Activated CD8-positive, alpha-beta T cell treated with anti-CD3 and anti-CD28 coated beads for 36 hours (primary cell): ENCODE data around the gene APBA1. TPM values are rescaled to one million over a fixed set of nuclear protein-coding genes. Genes with fewer than 3 reads are reported as not detected.

Experiments
- ATAC-seq: fragments of 200-7000 bp; cut with Tn5 transposase; one replicate; pipeline ENCODE4 v1.10.0; 2021; ENCODE audit warnings: mild to moderate bottlenecking, moderate library complexity
- CTCF ChIA-PET: fragments of 350-600 bp; sonication (Branson Sonifier 250); formaldehyde crosslinking; loops from one replicate; lab custom pipeline; 2021; ENCODE audit warnings: antibody characterized with exemption; lab: Charles Lee
- POLR2A ChIA-PET: fragments of 350-600 bp; sonication (Branson Sonifier 250); formaldehyde crosslinking; loops from one replicate; lab custom pipeline; 2021; ENCODE audit warnings: antibody characterized with exemption; lab: Charles Lee
- DNase-seq: peaks from one replicate; pipeline ENCODE4 v3.0.0-alpha.2; 2020
- H3K27ac Mint-ChIP-seq: one replicate; pipeline ENCODE4 v1.8.0; 2021; ENCODE audit warnings: mild to moderate bottlenecking, mixed read lengths
- H3K27me3 Mint-ChIP-seq: one replicate; pipeline ENCODE4 v1.8.0; 2021; ENCODE audit warnings: mixed read lengths
- H3K36me3 Mint-ChIP-seq: one replicate; pipeline ENCODE4 v1.8.0; 2021; ENCODE audit warnings: low read depth, mixed read lengths
- H3K4me1 Mint-ChIP-seq: one replicate; pipeline ENCODE4 v1.8.0; 2021; ENCODE audit warnings: low read depth, mixed read lengths
- H3K4me3 Mint-ChIP-seq: one replicate; pipeline ENCODE4 v1.8.0; 2021; ENCODE audit warnings: mild to moderate bottlenecking, moderate library complexity, mixed read lengths
- H3K9me3 Mint-ChIP-seq: one replicate; pipeline ENCODE4 v1.8.0; 2021; ENCODE audit warnings: mixed read lengths
- intact Hi-C: fragments of 100-400 bp; cut with micrococcal nuclease; formaldehyde crosslinking; loops from one replicate; pipeline ENCODE4 v1.10.0; 2022
- total RNA-seq, 2 experiments: library from RNA; stranded (reverse); gene quantifications; one replicate each; pipeline ENCODE4 v1.2.3, GENCODE V29; 2021
- TF ChIP-seq, protein P1 (sequence below): fragments of 200-600 bp; IDR thresholded peaks from one replicate; pipeline ENCODE4 v1.8.0; 2022; ENCODE audit warnings: antibody characterized with exemption, mild to moderate bottlenecking

APBA1 gene
- under 1 TPM in 1 of 2 experiments, not detected in 1; 0.07 TPM for total RNA-seq

DNA sequence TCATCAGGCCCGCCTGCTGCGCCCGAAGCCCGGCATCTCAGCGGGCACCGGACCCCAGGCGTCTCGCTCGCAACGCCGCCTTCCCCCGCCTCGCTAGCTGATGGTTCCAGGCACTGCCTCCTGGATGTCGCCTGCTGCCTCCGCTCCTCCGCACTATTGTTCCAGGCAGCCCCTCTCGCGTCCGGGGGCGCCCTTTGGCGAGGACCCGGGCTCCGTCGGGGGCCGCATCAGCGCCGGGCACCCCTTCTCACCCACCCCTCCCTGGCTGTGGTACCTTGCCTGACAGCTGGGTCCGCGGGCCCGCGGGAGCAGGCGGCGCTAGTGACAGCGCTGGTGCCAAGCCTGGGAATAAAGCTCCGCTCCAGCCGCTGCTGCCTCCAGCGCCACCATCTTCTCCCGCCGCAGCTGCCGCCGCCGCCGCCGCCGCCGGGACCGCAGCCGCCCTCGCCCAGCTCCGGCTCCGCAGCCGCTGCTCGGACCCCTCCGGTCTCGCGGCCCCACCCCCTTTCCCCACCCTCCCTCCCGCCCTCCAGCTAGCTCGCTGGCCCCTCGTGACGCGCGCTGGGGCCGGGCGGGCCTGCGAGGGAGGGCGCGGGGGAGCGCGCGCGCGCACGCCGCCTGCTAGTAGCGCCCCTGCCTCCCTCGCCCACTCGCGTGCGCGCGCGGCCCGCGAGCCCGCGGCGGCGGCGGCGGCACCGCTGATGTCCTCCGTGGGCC, at the start of gene APBA1:
APBA1 (minus strand) TSS at position 493 of the 717 bp plus-strand sequence.
- Mint-ChIP-seq H3K36me3 (no peaks in the 10 kb centered on the region), H3K4me3 (peak within 1 kb of the TSS; percentile 67), H3K9me3 (no peaks in the 10 kb centered on the region), H3K27ac (no peak within 1 kb of the TSS), H3K4me1 (peaks cover 9% of the 10 kb centered on the region), H3K27me3 (peaks cover 26% of the 10 kb centered on the region)
- POLR2A ChIA-PET = no interaction called here
- TF ChIP-seq, protein P1, sequence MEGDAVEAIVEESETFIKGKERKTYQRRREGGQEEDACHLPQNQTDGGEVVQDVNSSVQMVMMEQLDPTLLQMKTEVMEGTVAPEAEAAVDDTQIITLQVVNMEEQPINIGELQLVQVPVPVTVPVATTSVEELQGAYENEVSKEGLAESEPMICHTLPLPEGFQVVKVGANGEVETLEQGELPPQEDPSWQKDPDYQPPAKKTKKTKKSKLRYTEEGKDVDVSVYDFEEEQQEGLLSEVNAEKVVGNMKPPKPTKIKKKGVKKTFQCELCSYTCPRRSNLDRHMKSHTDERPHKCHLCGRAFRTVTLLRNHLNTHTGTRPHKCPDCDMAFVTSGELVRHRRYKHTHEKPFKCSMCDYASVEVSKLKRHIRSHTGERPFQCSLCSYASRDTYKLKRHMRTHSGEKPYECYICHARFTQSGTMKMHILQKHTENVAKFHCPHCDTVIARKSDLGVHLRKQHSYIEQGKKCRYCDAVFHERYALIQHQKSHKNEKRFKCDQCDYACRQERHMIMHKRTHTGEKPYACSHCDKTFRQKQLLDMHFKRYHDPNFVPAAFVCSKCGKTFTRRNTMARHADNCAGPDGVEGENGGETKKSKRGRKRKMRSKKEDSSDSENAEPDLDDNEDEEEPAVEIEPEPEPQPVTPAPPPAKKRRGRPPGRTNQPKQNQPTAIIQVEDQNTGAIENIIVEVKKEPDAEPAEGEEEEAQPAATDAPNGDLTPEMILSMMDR = no peak
- CTCF ChIA-PET = interaction anchor here (0.7 to 2.6 kb wide), 12 partner anchors 10 to 254 kb away, joined by 3 to 13 read pairs (median 3); no protein-coding TSS in a partner anchor
- DNase-seq = peak; percentile 32
- intact Hi-C loops = loop anchor here (2.0 to 10.0 kb wide), 2 partner anchors 83 to 207 kb away; no protein-coding TSS in a partner anchor
- peak; percentile 44 for ATAC-seq

DNA sequence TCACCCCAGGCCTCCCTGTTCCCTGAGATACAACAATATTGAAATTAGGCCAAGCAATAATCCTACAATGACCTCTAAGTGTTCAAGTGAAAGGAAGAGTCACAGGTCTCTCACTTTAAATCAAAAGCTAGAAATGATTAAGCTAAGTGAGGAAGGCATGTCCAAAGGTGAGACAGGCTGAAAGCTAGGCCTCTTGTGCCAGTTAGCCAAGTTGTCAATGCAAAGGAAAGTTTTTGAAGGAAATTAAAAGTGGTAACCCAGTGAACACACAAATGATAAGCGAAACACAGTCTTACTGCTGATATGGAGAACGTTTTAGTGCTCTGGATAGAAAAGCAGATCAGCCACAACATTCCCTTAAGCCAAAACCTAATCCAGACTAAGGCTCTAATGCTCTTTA, 47.8 kb upstream of the APBA1 start:
- no peak for DNase-seq
- Mint-ChIP-seq H3K9me3 (no peaks in the 10 kb centered on the region), H3K27me3 (no peaks in the 10 kb centered on the region), H3K27ac (no peak overlapping the region), H3K36me3 (peaks cover 54% of the 10 kb centered on the region), H3K4me3 (no peak overlapping the region), H3K4me1 (no peaks in the 10 kb centered on the region)
- ChIA-PET POLR2A (no interaction called here), CTCF (no interaction called here)
- TF ChIP-seq, protein P1 = no peak
- ATAC-seq = no peak
- intact Hi-C loops = no loop called here

- no peak for DNase-seq
- intact Hi-C loops = no loop called here
- no peaks in the 10 kb centered on the region for H3K27me3 Mint-ChIP-seq
- no peaks in the 10 kb centered on the region for H3K4me1 Mint-ChIP-seq
- no peak overlapping the region for H3K4me3 Mint-ChIP-seq
- H3K27ac Mint-ChIP-seq = no peak overlapping the region
- no peaks in the 10 kb centered on the region for H3K9me3 Mint-ChIP-seq
- POLR2A ChIA-PET = no interaction called here
- ATAC-seq = no peak
- peaks cover 53% of the 10 kb centered on the region for H3K36me3 Mint-ChIP-seq
- CTCF ChIA-PET = no interaction called here
- TF ChIP-seq, protein P1 = no peak
Measured at GRCh38 chr9:69719367-69719766, 47.2 kb upstream of the APBA1 start.

GRCh38 chr9:69718218-69718617, 46.0 kb upstream of the APBA1 start:
- Mint-ChIP-seq H3K4me3 (no peak overlapping the region), H3K9me3 (no peaks in the 10 kb centered on the region), H3K36me3 (peaks cover 48% of the 10 kb centered on the region), H3K4me1 (no peaks in the 10 kb centered on the region), H3K27me3 (no peaks in the 10 kb centered on the region), H3K27ac (no peak overlapping the region)
- CTCF ChIA-PET = no interaction called here
- intact Hi-C loops = no loop called here
- TF ChIP-seq, protein P1 = no peak
- POLR2A ChIA-PET = no interaction called here
- DNase-seq = no peak
- no peak for ATAC-seq

- H3K4me3 Mint-ChIP-seq = no peak overlapping the region
- intact Hi-C loops = no loop called here
- H3K4me1 Mint-ChIP-seq = no peaks in the 10 kb centered on the region
- ChIA-PET POLR2A (no interaction called here), CTCF (no interaction called here)
- no peak for DNase-seq
- no peak for ATAC-seq
- no peaks in the 10 kb centered on the region for H3K9me3 Mint-ChIP-seq
- H3K36me3 Mint-ChIP-seq = peaks cover 40% of the 10 kb centered on the region
- no peak overlapping the region for H3K27ac Mint-ChIP-seq
- H3K27me3 Mint-ChIP-seq = no peaks in the 10 kb centered on the region
- TF ChIP-seq, protein P1 = no peak
Measured at GRCh38 chr9:69715825-69716224, 43.7 kb upstream of the APBA1 start.
